Stimulated activated CD8-positive, alpha-beta memory T cell treated with anti-CD3 and anti-CD28 coated beads, Interleukin-4, amount 100 ng/mL, for 1 hour (primary cell): ENCODE data around the gene CRLF3.
"Not testable (repeated sequence)": the region's sequence is repeated elsewhere in the genome, so short reads cannot be mapped to it uniquely, and the experiment has no call there.

Source experiments
- DNase-seq, 2 donors: peaks; one replicate each; pipeline ENCODE4 v3.0.0-alpha.2; 2020; ENCODE audit warnings: low read depth in 2 of 2, low spot score in 1 of 2

The CRLF3 gene

GRCh38 chr17:30816165-30816564, 8.3 kb downstream of the CRLF3 start:
- no peak for DNase-seq

GRCh38 chr17:30814860-30815259, 9.6 kb downstream of the CRLF3 start:
- not testable (repeated sequence) for DNase-seq

GRCh38 chr17:30814236-30814635, 10.3 kb downstream of the CRLF3 start:
- not testable (repeated sequence) for DNase-seq

GRCh38 chr17:30812218-30813177, 12.0 kb downstream of the CRLF3 start:
- DNase-seq = no peak

- no peak for DNase-seq
These were observed 14.6 kb downstream of the CRLF3 start for GRCh38 chr17:30809867-30810266.

- no peak for DNase-seq
These were observed 15.7 kb downstream of the CRLF3 start for GRCh38 chr17:30808785-30809286.

- no peak for DNase-seq
These were observed 16.6 kb downstream of the CRLF3 start for GRCh38 chr17:30807896-30808295.

- no peak for DNase-seq
These were observed 18.5 kb downstream of the CRLF3 start for GRCh38 chr17:30805944-30806456.

- no peak for DNase-seq
These were observed 22.8 kb downstream of the CRLF3 start for GRCh38 chr17:30801671-30802070.

- no peak for DNase-seq
These were observed 28.5 kb downstream of the CRLF3 start for GRCh38 chr17:30796016-30796415.

- no peak for DNase-seq
These were observed 30.1 kb downstream of the CRLF3 start for GRCh38 chr17:30794372-30794771.

- DNase-seq = no peak
These were observed 31.1 kb downstream of the CRLF3 start for GRCh38 chr17:30793282-30793977.

- DNase-seq = no peak
These were observed 34.2 kb downstream of the CRLF3 start for GRCh38 chr17:30790279-30790678.

- DNase-seq = no peak
These were observed 35.6 kb downstream of the CRLF3 start for GRCh38 chr17:30788918-30789317.

- DNase-seq = no peak
These were observed 42.3 kb downstream of the CRLF3 start for GRCh38 chr17:30782206-30782605.

GRCh38 chr17:30780343-30780742, 44.1 kb downstream of the CRLF3 start:
- DNase-seq = no peak

- DNase-seq = not testable (repeated sequence)
These were observed 55.7 kb downstream of the CRLF3 start for GRCh38 chr17:30768771-30769170.

- not testable (repeated sequence) for DNase-seq
These were observed 56.7 kb downstream of the CRLF3 start for GRCh38 chr17:30767641-30768404.

GRCh38 chr17:30761060-30761459, 63.4 kb downstream of the CRLF3 start:
- DNase-seq = no peak

- not testable (repeated sequence) for DNase-seq
These were observed 71.2 kb downstream of the CRLF3 start for GRCh38 chr17:30753291-30753690.

- not testable (repeated sequence) for DNase-seq
These were observed 73.5 kb downstream of the CRLF3 start for GRCh38 chr17:30750982-30751381.
